HG03520 (cell line): Measurements from ENCODE around the gene SLC22A1.
"Not testable (repeated sequence)": the region's sequence is repeated elsewhere in the genome, so short reads cannot be mapped to it uniquely, and the experiment has no call there.

Experiments used
- ATAC-seq: cut with Tn5 transposase; IDR thresholded peaks from one replicate; pipeline ENCODE4 v1.9.1; 2021; ENCODE audit warnings: mild to moderate bottlenecking, moderate library complexity; ENCODE audit not compliant: unreplicated experiment

The SLC22A1 gene

DNA sequence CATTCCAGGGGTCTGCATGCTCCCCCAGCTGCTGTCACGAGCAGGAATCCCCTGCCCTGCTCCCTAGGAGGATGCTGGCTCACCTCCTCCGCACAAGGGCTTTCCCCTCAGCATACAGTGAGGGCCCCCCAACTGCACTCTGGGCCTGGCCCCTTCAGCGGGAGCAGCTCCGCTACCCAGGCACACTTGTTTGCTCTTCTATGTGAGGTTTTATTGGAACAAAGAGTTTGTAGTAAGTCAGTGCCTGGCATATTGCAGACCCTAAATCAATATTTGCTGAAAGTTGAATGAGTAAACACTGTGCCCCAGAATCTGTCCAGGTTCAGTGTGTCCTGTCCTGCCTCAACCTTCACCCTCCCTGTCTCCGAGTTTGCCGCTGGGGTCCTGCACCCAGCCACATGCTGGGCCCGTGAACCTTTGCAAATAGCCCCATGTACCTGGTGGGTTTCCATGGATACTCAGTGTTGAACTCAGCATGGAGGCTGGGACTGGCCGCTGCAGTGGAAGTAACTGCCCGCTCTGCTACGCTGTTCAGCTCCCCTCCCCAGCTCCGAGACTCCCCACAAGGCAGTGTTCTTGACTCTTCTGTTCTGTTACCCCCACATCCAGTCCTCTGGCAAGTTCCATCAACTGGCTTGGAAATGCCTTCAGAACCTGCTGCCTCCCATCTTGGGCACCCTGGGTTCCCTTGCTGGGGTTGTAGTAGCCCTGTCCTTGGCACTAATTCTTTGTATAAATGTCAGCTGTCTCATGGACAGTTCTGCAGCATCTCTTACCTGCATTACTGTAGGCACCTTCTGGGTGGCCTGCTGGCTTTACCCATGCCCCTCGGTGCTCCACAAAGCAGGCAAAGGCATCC is 15.7 kb downstream of the SLC22A1 start:
- ATAC-seq = no peak

DNA sequence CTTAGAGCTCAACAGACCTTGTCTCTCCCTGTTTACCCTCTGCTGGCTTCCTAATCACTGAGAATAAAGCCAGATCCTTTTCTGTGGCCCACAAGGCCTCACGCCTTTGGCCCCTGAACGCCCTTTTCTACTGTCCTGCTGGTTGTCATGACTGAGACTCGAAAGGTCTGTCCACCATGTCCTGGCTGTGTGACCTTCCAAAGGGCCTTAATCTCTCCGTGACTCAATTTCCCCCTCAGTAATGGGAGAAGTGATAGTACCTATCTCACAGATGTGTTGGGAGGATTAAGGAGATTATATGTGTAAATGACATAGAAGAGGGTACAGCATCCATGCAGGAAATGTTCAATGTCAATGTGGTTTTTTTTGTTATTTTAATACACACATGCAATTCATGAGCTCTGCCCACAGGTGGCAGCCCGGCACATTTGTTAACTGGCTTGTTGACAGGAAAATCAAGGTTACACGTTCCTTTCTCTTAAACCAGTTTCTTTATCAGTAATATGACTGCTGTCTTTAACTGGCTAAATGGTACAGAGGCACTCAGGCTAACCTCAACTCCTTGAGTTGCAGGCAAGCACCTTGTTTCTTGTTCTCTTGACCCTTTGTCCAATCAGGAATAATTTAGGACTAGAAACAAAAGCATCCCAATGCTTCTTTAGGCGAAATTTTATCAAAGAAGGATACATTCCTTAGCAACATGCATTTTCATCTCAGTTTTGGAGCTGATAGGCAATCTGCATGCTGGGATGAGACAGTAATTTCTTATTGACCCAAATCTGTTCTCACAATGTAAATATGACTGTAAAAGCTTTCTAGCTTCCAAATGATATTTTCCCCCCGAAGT is 16.6 kb downstream of the SLC22A1 start:
- peak; percentile 69 for ATAC-seq

DNA sequence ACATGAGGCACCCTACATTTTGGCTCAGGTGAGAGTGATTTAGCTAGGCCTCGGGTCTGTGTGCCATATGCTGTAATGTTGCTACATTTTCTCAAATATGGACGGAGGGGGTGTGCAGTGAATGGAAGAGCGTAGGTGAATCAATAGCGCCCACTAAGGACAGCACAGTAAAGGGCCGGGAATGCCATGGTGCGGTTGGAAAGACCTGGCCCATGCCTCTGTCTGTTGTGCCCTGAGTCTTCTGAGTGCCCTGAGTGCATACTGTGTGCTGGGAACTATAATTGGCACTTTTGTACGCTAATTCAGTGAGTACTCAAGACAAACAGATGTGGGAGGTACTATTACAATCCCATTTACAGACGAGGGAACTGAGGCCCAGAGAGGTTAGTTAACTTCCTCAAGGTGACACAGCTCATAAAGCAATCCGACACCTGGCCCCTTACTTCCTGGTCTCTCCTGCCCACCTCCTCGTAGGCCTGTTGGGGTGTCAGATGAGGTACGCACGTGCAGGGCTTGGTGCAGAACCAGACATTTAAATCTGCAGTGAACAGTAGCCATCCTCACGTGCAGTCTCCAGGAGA is 17.3 kb downstream of the SLC22A1 start:
- no peak for ATAC-seq

DNA sequence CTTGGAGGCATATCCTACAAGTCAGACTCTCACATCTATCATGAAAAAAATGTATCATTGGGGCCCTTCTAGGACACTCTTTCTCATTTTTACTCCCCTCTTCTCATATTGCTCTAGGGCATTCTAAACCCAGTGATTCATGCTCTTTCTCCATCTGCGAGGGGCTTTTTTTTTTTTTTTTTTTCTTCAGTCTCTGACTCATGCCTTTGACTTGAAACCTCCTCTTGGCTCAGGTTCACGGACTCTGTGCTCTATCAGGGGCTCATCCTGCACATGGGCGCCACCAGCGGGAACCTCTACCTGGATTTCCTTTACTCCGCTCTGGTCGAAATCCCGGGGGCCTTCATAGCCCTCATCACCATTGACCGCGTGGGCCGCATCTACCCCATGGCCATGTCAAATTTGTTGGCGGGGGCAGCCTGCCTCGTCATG is 17.8 kb downstream of the SLC22A1 start:
- no peak for ATAC-seq

DNA sequence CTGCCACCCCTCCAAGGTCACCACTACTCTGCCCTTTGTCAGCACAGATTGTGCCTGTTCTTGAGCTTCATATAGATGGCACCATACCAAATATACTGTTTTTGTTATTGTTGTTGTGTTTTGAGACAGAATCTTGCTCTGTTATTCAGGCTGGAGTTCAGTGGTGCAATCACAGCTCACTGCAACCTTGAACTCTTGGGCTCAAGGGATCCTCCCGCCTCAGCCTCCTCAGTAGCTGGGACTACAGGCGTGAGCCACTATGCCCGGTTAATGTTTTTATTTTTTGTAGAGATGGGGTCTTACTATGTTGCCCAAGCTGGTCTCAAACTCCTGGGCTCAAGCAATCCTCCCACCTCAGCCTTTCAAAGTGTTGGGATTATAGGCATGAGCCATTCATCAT is 18.9 kb downstream of the SLC22A1 start:
- ATAC-seq = not testable (repeated sequence)

DNA sequence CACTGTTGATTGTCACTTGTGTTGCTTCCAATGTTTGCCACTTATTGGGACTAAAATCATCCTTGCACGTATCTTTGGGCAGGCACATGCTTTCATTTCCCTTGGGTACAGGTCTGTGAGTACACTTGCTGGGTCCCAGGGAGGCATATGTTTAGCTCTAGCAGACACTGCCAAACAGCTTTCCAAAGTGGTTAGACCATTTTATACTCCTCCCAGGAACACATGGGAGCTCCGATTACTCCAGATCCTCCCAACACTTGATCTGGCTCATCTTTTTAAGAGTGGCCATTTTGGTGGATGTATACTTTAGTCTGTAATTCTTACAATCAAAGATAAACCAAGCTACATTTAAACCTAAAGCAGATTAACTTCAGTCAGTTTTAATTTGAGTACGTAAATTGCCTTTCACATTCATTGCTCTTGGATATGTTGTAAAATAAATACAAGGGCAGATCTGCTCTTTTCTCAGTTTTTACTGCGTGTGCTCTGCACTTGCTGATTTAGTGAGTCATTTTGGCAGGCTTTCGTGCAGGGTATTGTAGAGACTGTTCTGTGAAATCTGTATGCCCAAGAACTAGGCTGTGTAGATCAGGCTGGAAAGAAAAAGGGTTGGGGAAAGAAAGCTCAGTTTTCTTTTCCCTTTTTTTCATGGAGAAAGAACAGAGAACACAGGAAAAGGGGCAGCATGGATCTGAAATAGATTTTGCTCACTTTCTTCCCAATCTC is 19.5 kb downstream of the SLC22A1 start:
- ATAC-seq = no peak

DNA sequence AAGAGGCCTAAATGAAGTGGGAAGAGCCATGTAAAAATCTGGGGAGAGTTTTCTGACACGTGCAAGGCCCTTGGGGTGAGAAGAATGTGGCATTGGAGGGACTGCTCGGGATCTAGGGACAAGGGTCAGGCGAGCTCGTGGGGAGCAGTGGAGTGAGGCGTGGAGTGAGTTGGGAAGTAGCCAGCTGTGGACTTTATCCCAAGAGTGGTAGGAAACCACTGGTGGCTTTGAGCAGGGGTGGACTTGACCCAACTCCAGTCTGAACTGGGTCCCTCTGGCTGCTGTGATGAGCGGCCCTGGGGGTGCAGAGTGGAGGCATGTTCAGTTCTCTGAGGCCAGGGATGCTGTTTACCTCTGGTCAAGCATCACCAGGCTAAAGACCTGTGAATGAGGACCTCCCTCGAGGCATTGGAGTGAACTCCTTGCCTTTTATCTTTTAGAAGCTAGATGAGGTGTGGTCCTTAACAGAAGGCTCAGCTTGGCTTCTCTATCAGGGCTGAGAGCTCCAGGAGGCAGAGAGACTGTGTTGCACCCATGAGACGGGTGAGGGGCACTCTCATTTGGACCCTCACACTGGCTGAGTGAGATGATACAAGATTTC is 20.6 kb downstream of the SLC22A1 start:
- ATAC-seq = no peak

DNA sequence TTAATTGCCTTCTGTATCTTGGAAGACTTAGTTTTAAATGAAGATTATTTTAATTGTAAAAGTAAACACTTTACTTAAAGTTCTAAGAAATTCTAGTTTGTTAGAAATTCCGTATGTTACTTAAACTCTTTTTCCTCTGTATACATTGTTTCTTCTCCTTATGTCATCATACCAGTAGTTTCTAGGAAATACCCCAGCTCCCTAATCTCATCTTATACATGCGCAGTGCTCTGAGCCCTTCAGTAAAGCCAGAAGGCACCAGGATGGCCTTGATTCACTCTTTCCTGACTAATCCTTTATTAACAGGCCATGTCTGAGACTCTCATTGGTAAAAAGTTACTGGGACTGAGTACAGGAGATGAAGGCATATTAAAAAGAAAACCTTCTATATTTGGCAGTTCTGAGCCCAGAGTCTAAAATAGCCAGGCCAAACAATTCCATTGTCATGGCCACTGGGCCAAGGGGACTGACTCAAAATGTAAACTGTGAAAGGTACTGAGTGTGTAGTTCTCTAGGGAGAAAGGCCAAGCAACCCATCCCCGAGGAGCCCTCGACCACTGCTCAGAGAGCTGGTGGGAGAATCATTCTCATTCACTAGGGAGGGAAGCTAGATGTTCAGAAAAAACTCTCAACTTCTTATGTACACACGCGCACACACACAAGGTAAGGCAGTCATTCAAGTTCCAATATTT is 25.0 kb downstream of the SLC22A1 start:
- no peak for ATAC-seq

DNA sequence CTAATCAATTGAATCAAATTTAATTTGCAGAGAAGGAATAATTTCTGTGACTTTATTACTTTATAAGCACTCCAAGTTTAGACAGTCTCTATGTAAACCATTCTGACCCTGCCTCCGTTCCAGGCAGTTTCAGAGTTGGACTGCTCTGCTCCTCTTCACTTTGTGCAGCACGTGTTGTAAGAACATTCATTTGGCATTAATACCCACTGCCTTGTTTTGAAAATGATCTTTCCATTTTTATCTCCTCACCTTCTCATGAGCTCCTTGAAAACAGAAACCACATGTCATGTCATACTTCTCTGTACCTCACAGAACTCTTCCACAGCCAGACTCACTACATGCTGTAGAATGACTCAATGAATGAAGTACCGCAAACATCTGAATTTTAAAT is 25.5 kb downstream of the SLC22A1 start:
- no peak for ATAC-seq

DNA sequence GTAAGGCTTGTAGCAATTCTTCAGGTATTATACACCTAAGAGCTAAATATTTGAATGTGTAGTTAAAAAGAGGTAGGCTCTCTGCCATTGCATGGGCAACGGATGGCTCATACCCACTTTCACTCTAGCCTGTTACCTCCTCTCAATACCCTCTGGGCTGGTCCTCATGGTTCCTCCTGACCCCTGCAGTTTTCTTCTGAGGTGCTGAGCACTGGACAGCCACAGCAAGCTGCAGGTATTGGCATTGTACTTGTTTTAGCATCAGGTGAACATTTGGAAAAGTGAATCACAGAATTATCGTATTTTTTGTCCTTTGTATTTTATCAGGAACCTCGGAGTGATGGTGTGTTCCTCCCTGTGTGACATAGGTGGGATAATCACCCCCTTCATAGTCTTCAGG is 32.9 kb downstream of the SLC22A1 start:
- no peak for ATAC-seq

DNA sequence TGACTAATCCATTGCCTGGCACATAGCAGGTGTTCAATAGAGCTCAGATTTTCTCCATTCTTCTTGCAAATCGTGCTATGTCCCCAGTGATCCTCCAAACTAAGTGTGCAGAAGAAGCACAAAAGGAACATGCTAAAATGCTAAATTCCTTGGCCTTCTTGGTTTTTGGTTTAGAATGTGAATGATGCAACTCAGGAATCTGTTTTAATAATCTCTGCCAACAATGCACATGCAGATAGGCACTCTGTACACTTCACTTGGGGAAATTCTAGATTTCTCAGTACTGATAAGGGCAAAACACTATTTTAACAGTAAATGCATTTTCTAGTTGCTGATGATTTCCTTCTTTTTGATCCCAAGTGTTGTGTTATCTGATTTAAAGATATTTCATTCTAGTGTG is 35.2 kb downstream of the SLC22A1 start:
- ATAC-seq = no peak

DNA sequence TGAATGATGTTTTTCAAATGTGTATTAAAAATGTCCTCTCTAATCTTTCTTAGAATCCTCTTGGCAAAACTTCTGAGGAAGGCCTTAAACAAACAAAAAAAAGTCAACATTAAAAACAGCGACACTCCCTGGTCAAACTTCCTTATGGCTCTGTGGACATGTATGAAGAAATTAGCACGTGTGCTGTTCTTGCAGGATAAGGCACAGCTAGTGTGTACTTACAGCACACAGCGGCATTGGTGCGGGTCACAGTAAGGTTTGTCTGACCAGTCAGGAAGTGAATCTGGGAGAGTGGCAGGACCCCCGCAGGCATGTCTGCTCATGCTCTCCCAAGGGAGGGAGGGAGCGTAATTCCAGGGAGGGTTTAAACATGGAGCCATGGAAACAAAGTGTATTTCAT is 38.8 kb downstream of the SLC22A1 start:
- no peak for ATAC-seq

DNA sequence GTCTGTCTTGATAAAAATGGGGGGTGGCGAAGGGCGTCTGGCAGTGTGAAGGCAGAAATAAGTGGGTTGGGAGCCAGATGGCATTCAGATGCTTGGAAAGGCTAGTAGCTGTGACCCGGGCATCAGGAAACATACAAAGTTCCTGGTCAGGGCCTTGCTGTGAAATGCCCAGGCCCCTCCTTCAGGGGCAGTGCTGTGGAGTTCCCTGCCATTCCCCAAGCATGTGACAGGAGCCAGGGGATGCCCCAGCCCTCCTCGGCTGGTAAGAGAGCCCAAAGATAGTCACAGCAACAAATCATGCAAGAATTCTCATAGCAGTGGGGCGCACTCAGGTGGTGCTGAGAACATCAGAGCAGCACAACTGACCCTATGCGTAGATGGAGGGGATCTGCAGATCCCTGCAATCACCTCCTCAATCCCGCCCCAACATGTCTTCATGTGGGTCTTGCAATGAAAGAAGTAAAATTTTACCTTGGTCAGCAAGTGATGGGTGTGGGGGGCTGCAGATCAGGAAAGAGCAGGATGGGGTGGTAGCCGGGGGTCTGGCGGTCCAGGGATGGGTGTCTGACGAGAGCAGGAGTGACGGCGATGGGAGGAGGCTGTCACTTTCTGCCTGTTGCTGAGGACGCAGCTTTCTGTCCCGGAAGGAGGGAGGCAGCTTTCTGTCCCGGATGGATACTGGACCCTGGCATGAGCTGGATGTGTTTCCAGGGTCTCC is 39.5 kb downstream of the SLC22A1 start:
- ATAC-seq = no peak

DNA sequence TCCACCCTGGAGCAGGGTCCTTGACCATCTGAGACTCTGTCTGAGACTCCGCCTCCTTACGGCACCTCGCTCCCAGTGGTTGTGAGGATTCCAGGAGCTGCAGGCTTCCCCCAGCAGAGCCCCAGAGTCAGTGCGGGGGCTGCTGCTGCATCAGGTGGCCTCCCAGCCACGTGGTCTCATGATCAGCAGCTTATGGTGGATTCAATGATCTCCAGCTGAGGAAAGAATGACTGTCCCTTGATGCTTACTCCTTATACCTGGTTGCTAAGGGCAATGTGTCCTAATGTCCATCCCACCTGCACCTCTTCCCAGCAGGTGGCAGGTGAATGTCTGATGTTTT is 40.0 kb downstream of the SLC22A1 start:
- ATAC-seq = no peak

DNA sequence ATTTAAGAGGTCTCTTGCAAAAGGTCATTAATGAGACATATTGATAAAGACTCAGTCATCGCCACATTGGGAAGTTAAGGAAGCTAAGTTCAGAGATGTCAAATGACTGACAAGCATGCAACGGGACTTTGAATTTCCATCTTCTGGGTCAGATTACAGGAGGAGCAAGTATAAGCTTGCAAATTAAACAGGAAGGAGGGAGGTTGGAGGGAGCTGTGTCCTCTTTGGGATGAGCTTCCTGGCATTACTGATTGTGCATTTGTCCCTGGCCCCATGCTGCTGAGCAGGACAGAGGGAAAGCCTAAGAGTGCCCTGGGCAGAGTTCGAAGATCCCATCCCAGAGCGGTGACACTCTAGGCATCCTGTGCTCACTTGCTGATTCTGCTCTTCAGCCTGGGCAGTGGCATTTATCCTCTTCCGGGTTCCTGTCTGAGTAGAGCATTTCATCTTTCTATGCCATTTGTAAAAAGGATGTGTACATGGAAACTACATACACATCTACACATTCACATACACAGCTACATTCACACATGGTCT is 40.5 kb downstream of the SLC22A1 start:
- ATAC-seq = no peak

DNA sequence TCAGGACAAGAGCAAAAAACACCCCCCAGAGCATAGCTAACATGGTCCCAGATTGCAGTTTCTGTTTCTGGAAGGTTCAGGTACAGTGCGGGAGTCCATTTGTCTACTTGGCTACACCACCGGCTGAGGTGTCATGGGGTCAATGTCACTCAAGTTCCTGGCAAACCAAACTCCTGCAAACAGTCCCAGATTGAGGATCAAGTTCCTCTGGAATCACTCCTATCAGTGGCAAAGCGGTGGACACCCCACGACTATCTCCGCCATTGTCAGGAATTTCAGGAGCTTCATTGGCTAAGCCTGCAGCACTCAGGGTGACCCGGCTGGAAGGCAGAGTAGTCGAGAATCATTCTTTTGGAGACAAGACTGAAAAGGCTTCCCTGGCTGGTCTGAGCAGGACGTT is 41.8 kb downstream of the SLC22A1 start:
- ATAC-seq = no peak

DNA sequence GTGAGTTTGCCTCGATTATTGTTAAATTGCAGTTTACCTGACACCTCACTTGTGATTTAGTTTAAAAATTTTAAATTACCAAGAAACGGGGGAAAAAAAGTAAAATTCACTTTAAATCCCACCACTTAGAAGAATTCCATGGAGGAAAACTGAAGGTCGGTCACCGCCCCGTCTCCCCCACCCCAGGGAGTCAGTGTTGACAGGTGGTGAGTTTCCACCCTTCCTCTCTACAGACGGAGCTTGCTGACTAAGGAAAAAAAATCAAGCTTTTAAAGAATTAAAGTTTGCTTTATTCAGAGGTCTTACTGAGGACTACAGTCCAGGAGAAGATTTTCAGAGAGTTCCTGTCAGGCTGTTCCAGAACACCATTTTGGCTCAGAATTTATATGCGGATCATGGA is 42.3 kb downstream of the SLC22A1 start:
- no peak for ATAC-seq

DNA sequence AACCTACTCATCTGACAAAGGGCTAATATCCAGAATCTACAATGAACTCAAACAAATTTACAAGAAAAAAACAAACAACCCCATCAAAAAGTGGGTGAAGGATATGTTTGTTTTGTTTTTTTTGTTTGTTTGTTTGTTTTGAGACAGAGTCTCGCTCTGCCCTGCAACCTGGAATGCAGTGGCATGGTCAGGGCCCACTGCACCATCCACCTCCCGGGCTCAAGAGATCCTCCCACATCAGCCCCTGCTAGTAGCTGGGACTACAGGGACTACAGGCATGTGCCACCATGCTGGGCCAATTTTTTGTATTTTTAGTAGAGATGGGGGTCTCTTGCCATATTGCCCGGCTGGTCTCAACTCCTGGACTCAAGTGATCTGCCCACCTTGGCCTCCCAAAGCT is 44.3 kb downstream of the SLC22A1 start:
- ATAC-seq = not testable (repeated sequence)
